Fibroblast of lung (primary cell): ENCODE results near the gene ANAPC2. TPM values are rescaled to one million over a fixed set of nuclear protein-coding genes. Genes with fewer than 3 reads are reported as not detected.

Source experiments
- DNase-seq, 2 donors: peaks; one replicate each; pipeline versions ENCODE4 v3.0.0 to v3.0.0-alpha.2; 2010; ENCODE audit warnings: low read depth in 2 of 2
- H2AFZ ChIP-seq: 2 replicates; pipeline ENCODE4 v1.5.1; 2012; ENCODE audit warnings: low read length, control low read depth, inconsistent platforms
- H3K27ac ChIP-seq: 2 replicates; pipeline ENCODE4 v1.5.1; 2011; ENCODE audit warnings: low read length, control low read depth; ENCODE audit not compliant: insufficient read depth
- H3K27me3 ChIP-seq: 2 replicates; pipeline ENCODE4 v1.5.1; 2011; ENCODE audit warnings: mild to moderate bottlenecking, low read length; ENCODE audit not compliant: control insufficient read depth, insufficient read depth
- H3K36me3 ChIP-seq: 2 replicates; pipeline ENCODE4 v1.5.1; 2011; ENCODE audit warnings: low read length; ENCODE audit not compliant: control insufficient read depth, insufficient read depth
- H3K4me1 ChIP-seq: 2 replicates; pipeline ENCODE4 v1.5.1; 2011; ENCODE audit warnings: low read length; ENCODE audit not compliant: control insufficient read depth, insufficient read depth; ENCODE audit errors: extremely low read depth
- H3K4me2 ChIP-seq: 2 replicates; pipeline ENCODE4 v1.5.1; 2011; ENCODE audit warnings: low read length, control low read depth; ENCODE audit not compliant: insufficient read depth; ENCODE audit errors: extremely low read depth
- H3K4me3 ChIP-seq, 4 experiments: fragments of 200-600 bp in 1 of 4; sonication (generic) in 1 of 4; replicated peaks in 1 of 4; 2 replicates each; pipeline ENCODE4 v1.5.1; 2011 to 2016; ENCODE audit warnings: low read length in 4 of 4, low read depth in 3 of 4, mild to moderate bottlenecking in 3 of 4, control low read depth in 2 of 4, inconsistent platforms in 1 of 4, mixed read lengths in 1 of 4; ENCODE audit not compliant: insufficient read depth in 1 of 4; ENCODE audit errors: control extremely low read depth in 1 of 4
- H3K79me2 ChIP-seq: 2 replicates; pipeline ENCODE4 v1.5.1; 2012; ENCODE audit warnings: mild to moderate bottlenecking, low read length, inconsistent platforms; ENCODE audit not compliant: control insufficient read depth, insufficient read depth
- H3K9ac ChIP-seq: 2 replicates; pipeline ENCODE4 v1.5.1; 2011; ENCODE audit warnings: mild to moderate bottlenecking, low read length, control low read depth; ENCODE audit not compliant: insufficient read depth
- H3K9me3 ChIP-seq: 2 replicates; pipeline ENCODE4 v1.5.1; 2012; ENCODE audit warnings: low read depth, low read length; ENCODE audit not compliant: control insufficient read depth, insufficient read depth
- H4K20me1 ChIP-seq: 2 replicates; pipeline ENCODE4 v1.5.1; 2011; ENCODE audit warnings: low read length; ENCODE audit not compliant: control insufficient read depth, insufficient read depth; ENCODE audit errors: extremely low read depth
- CTCF ChIP-seq, 2 donors: IDR thresholded peaks in 1 of 2; conservative IDR thresholded peaks in 1 of 2; 1 replicate in 1 of 2; 2 replicates in 1 of 2; pipeline ENCODE4 v1.5.1; 2011 to 2012; ENCODE audit warnings: low read length in 2 of 2, control low read depth in 1 of 2, inconsistent platforms in 1 of 2, low read depth in 1 of 2, mild to moderate bottlenecking in 1 of 2
- EZH2 ChIP-seq: IDR thresholded peaks from 2 replicates; pipeline ENCODE4 v1.5.1; 2012; ENCODE audit warnings: low read length, control low read depth, mild to moderate bottlenecking; ENCODE audit errors: missing control alignments
- polyA plus RNA-seq, 2 donors: library from polyadenylated mRNA; depleted of rRNA in 1 of 2; stranded (reverse) in 1 of 2; unstranded in 1 of 2; fragments of >200 nt; gene quantifications; 2 replicates each; pipeline ENCODE4 v1.2.1, GENCODE V29; 2011 to 2012; ENCODE audit warnings: missing spikeins in 1 of 2
- total RNA-seq: library from RNA; depleted of rRNA; stranded (reverse); fragments of >200 nt; gene quantifications from 2 replicates; pipeline ENCODE4 v1.2.1, GENCODE V29; 2014

ANAPC2 gene
- total and polyA plus RNA-seq, 2 donors (not counting 1 experiment from before 2014, with no cell fraction given) = 9.1 to 18.0 TPM

- no peak overlapping the region for H3K4me3 ChIP-seq
- TF ChIP-seq CTCF (conservative IDR thresholded peaks at IDR 0.05 in 1 of 2, IDR thresholded peaks at IDR 0.05 in 1 of 2; ENCODE audit: low read depth in 1 of 2, low read length in 2 of 2) (peak in 1 of 2 donors; percentile 19), EZH2 (peak; percentile 25)
- DNase-seq = no peak
- H3K4me2 ChIP-seq = no peak overlapping the region
- no peak overlapping the region for H3K27ac ChIP-seq
- no peaks in the 10 kb centered on the region for H3K79me2 ChIP-seq
- no peaks in the 10 kb centered on the region for H3K9me3 ChIP-seq
- H3K27me3 ChIP-seq = peaks cover 3% of the 10 kb centered on the region
- H3K36me3 ChIP-seq = peaks cover 11% of the 10 kb centered on the region
- peaks cover 2% of the 10 kb centered on the region for H3K4me1 ChIP-seq
- H2AFZ ChIP-seq = no peak overlapping the region
- H3K9ac ChIP-seq = no peak overlapping the region
- no peaks in the 10 kb centered on the region for H4K20me1 ChIP-seq
Measured at GRCh38 chr9:137175345-137175961, 12.9 kb downstream of the ANAPC2 start.

- Histone ChIP-seq H3K9ac (no peak overlapping the region), H2AFZ (no peak overlapping the region), H4K20me1 (no peaks in the 10 kb centered on the region), H3K79me2 (no peaks in the 10 kb centered on the region), H3K36me3 (peaks cover 6% of the 10 kb centered on the region), H3K4me2 (no peak overlapping the region), H3K9me3 (no peaks in the 10 kb centered on the region), H3K27ac (no peak overlapping the region), H3K4me3 (no peak overlapping the region), H3K4me1 (peaks cover 2% of the 10 kb centered on the region), H3K27me3 (peaks cover 10% of the 10 kb centered on the region)
- no peak for DNase-seq
- no peak for TF ChIP-seq EZH2
- no peak for TF ChIP-seq CTCF (conservative IDR thresholded peaks at IDR 0.05 in 1 of 2, IDR thresholded peaks at IDR 0.05 in 1 of 2; ENCODE audit: low read depth in 1 of 2, low read length in 2 of 2)
Measured at GRCh38 chr9:137174722-137175293, 13.6 kb downstream of the ANAPC2 start.

GRCh38 chr9:137173796-137174664 lies 14.3 kb downstream of the ANAPC2 start:
- no peak overlapping the region for H3K4me2 ChIP-seq

More at GRCh38 chr9:137173796-137174664, 14.3 kb downstream of the ANAPC2 start:
- no peak for DNase-seq
- Histone ChIP-seq H3K9me3 (no peaks in the 10 kb centered on the region), H4K20me1 (no peaks in the 10 kb centered on the region), H2AFZ (no peak overlapping the region), H3K36me3 (peaks cover 3% of the 10 kb centered on the region), H3K27me3 (peaks cover 17% of the 10 kb centered on the region), H3K79me2 (no peaks in the 10 kb centered on the region), H3K27ac (no peak overlapping the region), H3K4me1 (peaks cover 2% of the 10 kb centered on the region), H3K9ac (no peak overlapping the region), H3K4me3 (no peak overlapping the region)
- no peak for TF ChIP-seq CTCF (conservative IDR thresholded peaks at IDR 0.05 in 1 of 2, IDR thresholded peaks at IDR 0.05 in 1 of 2; ENCODE audit: low read depth in 1 of 2, low read length in 2 of 2)
- no peak for TF ChIP-seq EZH2
